ENCODE results near the gene MYOF.

DNA sequence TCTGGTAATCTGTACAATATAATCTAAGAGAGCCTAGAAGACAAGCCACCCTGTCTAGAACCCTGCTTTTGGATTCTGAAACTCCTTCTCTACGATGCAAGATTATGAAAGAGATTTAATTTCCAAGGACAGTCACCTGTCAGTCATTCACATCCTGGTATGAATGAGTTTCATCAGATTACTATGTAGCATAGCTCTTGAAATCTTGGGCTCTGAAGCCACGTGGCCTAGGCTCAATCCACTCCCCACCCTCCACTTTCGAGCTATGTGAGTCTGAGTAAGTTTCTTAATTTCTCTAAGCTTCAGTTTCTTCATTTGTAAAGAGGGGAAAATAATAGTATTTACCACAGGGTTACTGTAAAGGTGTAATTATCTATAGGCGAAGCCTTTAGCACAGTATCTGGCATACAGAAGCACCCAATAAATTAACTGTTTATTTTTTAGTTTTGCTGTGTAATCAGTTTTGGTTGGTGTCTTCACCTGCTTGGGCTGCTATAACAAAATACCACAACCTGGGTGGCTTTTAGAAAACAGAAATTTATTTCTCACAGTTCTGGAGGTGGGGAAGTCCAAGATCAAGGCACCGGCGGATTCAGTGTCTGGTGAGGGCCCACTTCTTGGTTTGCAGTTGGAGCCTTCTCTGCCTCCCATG is 71.3 kb downstream of the MYOF start:
- no peak for TF ChIP-seq POLR2A (IDR thresholded peaks at IDR 0.05)
- TF ChIP-seq EP300 (IDR thresholded peaks at IDR 0.05) = no peak
